SKM-1 treated with dmso at 0.1 percent for 144 hours (cell line): ENCODE data around the gene TERT.
"Not testable (repeated sequence)": the region's sequence is repeated elsewhere in the genome, so short reads cannot be mapped to it uniquely, and the experiment has no call there.

ENCODE experiments used
- DNase-seq: peaks from one replicate; lab custom pipeline; 2025; ENCODE audit not compliant: unreplicated experiment; lab: John Stamatoyannopoulos, UW

Gene TERT

DNA sequence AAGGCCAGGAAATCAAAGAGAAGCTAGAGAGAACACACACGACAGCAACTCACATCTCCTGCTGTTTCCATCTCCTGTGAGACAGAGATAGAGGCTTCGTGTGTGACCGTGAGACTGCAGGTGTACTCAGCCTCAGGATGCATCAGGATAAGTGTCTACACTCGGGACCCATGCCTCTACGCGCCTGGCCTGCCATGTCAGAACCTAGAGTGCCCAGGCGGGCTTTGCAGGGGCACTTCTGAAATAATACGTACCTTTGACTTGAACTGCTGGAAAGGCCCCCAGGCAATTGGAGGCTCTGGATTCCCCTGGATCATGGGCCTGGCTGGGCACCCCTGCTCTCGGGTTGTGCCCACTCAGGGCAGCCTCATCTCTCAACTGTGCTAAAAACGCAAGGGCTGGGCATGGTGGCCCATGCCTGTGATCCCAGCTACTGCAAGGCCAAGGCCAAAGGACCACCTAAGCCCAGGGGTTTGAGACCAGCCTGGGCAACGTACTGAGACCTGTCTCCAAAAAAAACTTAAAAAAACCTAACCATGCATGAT is 37.1 kb upstream of the TERT start:
- no peak for DNase-seq

DNA sequence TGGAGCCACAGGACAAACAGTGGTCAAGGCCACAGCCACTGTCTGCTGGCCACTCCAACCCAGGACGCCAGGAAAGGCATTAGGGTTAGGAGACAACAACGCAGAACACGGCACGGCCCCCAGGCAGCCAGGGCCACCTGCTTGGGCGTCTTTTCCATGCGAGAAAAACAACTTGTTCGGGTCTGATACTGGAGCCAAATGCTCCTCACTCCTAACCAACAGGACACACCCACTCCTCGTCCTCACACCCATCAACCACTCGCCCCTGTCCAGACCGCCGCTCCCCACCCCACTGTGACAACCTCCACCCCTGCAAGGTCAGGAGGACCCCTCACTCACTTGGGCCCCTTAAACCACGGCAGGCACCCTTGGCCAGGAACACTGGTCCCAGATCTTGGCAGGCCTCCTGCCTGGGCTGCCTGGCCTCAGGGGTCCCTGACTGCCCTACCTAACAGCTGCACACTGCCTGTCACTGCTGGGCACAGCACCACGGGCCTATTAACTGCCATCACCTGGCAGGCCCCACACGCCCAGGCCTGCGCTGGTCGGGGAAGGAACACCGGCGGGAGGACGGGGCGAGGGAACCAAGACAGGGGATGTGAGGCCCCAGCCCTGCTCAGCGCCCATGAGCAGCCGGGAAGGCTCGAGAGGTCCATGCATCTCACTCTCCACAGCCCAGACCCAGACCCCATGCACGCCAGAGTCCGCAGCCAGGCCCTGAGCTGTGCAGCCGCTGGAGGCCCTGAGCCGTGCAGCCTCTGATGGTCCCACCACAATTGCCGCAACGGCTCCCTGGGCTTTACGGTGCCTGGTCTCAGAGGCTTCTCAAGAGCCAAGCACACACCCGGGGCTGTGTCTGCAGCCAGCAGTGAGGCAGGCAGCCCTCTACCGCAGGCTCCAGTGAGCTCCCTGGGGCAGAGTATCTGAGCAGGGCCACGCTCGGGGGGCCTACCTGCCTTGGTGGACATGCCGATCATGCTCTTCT is 36.3 kb upstream of the TERT start:
- no peak for DNase-seq

- no peak for DNase-seq
Measured at GRCh38 chr5:1330146-1330846, 35.4 kb upstream of the TERT start.

- no peak for DNase-seq
Measured at GRCh38 chr5:1329111-1329579, 34.3 kb upstream of the TERT start.

GRCh38 chr5:1328237-1329110 is 33.6 kb upstream of the TERT start:
- not testable (repeated sequence) for DNase-seq

GRCh38 chr5:1326901-1327756 is 32.3 kb upstream of the TERT start:
- not testable (repeated sequence) for DNase-seq

DNA sequence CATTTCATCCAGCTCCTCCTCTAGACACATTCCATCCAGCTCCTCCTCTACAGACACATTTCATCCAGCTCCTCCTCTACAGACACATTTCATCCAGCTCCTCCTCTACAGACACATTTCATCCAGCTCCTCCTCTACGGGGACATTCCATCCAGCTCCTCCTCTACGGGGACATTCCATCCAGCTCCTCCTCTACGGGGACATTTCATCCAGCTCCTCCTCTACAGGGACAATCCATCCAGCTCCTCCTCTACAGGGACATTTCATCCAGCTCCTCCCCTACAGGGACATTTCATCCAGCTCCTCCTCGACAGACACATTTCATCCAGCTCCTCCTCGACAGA is 31.6 kb upstream of the TERT start:
- DNase-seq = not testable (repeated sequence)

- DNase-seq = no peak
Measured at GRCh38 chr5:1325870-1326531, 31.1 kb upstream of the TERT start.

DNA sequence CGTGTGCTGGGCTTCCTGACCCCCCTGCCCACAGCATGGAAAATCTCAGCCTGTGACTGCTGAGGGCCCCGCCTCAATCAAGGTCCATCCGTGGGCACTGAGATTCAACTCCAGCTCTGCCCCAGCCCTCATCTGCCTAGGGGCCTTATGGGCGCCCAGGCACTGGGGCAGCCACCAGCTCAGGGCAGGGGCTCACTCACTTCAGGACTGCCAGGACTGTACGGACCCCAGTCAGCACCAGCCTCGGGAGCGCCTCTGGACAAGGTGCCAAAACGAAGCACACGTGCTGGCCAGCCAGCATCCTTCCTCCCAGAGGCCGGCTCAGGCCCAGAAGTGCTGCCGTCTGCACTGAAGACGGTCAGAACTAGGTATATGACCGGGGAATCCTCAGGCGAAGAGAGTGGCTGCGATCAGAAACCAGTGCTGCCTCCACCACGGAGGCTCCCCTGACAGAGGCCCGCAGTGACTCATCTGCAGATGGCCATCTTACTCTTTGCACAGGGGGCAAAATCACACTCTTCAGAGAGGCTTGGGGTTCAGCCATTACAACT is 30.4 kb upstream of the TERT start:
- no peak for DNase-seq

DNA sequence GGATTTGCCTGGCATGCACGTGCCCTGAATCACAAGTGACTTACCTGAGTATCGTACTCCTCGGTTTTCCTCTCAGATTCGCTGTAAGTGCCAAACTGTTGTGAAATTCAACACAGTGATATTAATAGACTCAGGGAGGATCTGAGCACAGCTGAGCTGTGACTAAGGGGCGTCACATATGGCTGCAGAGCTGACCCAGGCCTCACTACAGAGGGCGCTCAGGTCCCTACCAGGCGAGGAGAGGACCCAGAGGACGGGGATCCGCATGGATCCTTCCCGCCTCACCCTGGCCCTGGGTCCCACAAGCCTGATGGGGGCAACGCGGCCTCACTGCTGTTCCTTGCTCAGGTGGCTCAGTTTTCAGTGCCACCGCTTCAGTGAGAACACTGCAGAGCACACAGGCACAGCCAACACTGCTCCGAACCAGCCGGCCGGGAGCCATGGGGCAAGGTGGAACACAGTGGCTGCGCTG is 29.9 kb upstream of the TERT start:
- no peak for DNase-seq

DNA sequence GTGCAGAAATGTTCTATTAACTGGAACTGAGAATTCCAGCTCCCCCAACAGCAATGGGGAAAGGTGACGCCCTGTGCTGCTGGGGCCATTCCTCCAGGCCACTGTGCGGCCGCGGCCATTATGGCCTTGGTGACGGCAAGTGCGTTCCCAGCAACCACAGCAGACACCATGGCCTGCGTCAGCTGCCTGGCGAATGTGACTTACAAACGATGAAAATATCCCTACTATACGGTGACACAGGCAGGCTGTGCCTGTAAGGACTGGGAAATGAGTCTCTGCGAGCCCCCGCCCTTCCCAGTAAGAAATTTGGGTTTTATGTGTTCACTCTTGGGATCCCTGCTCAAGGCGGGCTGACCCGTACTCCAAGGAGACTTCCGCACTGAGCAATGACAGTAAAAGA is 29.4 kb upstream of the TERT start:
- no peak for DNase-seq

DNA sequence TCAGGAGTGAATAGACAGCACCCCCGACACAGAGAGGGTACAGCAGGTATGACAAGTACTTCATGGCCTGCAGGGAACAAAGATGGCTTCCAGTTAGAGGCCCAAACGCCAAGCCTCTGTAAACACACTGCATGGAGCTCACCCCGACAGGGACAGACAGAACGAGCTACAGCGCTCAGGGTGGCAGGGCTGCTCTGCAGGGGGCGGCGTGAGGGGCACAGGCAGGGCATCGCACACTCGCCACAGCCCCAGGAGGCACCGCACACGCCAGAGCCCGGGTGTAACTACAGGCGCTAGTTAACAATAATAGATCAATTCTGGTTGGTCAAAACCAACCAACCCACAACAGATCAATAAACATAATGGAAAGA is 28.9 kb upstream of the TERT start:
- DNase-seq = no peak

DNA sequence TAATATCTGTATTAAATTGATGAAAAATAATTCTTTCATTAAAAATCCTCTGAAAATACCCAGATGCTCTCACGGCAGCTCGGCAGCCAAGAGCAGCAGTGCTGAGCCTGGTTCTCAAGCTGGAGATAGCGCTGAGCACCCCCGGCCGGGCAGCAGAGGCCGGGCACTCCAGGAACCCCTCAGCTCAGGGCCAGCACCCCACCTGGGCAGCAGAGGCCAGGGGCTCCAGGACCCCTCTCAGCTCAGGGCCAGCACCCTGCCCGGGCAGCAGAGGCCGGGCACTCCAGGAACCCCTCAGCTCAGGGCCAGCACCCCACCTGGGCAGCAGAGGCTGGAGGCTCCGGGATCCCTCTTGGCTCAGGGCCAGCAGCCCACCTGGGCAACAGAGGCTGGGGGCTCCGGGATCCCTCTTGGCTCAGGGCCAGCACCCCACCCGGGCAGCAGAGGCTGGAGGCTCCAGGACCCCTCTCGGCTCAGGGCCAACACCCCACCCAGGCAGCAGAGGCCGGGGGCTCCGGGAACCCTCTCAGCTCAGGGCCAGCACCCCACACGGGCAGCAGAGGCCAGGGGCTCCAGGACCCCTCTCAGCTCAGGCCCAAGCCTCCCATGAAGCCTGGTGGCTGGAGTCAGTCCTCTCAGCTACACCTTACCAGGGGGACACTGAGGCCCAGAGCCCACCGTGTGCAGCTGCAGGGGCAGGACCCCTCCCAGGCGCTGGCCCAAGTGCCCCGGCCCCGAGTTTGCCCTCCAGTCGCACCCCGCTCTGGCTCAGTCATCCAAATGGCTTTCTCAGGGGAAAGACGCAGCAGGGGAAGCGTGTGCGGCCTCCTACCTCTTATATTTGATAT is 28.3 kb upstream of the TERT start:
- no peak for DNase-seq

GRCh38 chr5:1322036-1322900 is 27.4 kb upstream of the TERT start:
- DNase-seq = no peak

GRCh38 chr5:1321576-1321975 is 26.7 kb upstream of the TERT start:
- no peak for DNase-seq

- no peak for DNase-seq
Measured at GRCh38 chr5:1320436-1321344, 25.8 kb upstream of the TERT start.
